Tibial nerve (tissue), 3 donors: ENCODE data around the gene TTC29.

Experiments
- CTCF ChIP-seq, 5 experiments: fragments of 200-600 bp in 3 of 5; fragments of 450-650 bp in 2 of 5; sonication (generic) in 3 of 5; IDR thresholded peaks; one replicate each; pipeline ENCODE4 v1.5.1; 2016 to 2019; ENCODE audit warnings: antibody characterized with exemption in 5 of 5, mild to moderate bottlenecking in 3 of 5, moderate library complexity in 2 of 5
- POLR2A ChIP-seq, 2 donors: fragments of 450-650 bp; IDR thresholded peaks; one replicate each; pipeline ENCODE4 v1.6.1; 2017; ENCODE audit warnings: antibody characterized with exemption in 2 of 2, mild to moderate bottlenecking in 2 of 2, moderate library complexity in 2 of 2

GRCh38 chr4:146847345-146847744 lies 98.3 kb downstream of the TTC29 start:
- TF ChIP-seq CTCF (IDR thresholded peaks at IDR 0.05) (no peak), POLR2A (IDR thresholded peaks at IDR 0.05) (no peak)
